ENCODE results near the gene C9orf50.

C9orf50 gene, protein sequence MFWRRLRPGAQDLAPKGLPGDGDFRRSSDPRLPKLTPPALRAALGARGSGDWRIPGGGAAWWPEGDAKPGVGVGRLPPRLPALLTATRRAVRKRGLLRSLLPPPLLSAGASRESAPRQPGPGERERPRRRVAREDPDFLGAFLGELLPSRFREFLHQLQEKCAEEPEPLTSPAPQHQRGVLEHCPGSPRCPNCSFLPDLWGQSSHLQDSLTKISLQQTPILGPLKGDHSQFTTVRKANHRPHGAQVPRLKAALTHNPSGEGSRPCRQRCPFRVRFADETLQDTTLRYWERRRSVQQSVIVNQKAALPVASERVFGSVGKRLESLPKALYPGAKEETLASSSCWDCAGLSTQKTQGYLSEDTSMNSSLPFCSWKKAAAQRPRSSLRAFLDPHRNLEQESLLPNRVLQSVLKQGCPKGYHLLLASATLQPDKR

DNA sequence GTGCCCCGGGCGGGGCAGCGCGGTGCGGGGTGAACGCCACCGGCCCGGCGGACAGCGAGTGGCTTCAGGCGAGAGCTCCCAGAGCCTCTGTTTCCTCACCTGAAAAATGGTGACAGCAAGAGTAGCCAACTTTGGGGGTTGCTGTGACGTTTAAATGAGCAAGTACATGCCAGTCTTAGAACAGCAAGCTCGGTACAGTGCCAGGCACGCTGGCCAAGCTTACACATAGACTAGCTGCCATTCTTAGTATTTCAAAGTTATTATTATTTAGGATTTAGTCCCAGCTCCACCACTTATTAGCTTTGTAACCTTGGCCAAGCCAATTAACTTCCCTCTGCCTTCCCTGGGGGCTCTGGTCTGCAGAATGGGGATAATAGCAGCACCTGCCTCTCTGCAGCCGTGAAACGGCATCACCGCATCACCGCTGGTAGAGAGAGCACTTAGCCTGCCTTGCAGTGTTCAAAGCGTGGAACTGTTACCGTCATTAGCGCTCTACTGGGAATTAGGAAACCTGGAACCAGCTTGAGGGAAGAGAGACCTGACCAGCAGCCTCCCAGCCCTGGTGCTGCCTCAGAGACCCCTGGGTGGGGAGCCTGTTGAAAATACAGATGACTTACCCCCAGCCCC is at the start of gene C9orf50:
Gene C9orf50, minus strand, starts transcription at position 433 of the 627 bp plus-strand sequence. CDS start 527 bp downstream, outside the sequence.
- H3K36me3 ChIP-seq (ENCODE audit: control insufficient read depth in 2 of 2, insufficient read depth in 1 of 2, low read length in 2 of 2), result no peaks in the 10 kb centered on the region
- H3K4me3 ChIP-seq (ENCODE audit: low read depth, low read length), result peak within 1 kb of the TSS; percentile 36
- H3K9me3 ChIP-seq (ENCODE audit: control insufficient read depth, insufficient read depth, low read depth, low read length), result no peaks in the 10 kb centered on the region
- TF ChIP-seq ZNF664 (tag by site-specific recombination; IDR thresholded peaks at IDR 0.05) (peak; percentile 99), ZNF133 (tag by site-specific recombination; IDR thresholded peaks at IDR 0.05) (no peak), ZNF768 (tag by site-specific recombination; IDR thresholded peaks at IDR 0.05) (no peak), ZFHX2 (tag by site-specific recombination; conservative IDR thresholded peaks at IDR 0.05) (peak; percentile 2; the same call in 1 of the 2 replicates), GLI4 (tag by site-specific recombination; IDR thresholded peaks at IDR 0.05) (no peak), ZEB2 (tag by site-specific recombination; IDR thresholded peaks at IDR 0.05) (no peak), ZNF660 (tag by site-specific recombination; IDR thresholded peaks at IDR 0.05) (no peak), ZNF560 (tag by site-specific recombination; IDR thresholded peaks at IDR 0.05; ENCODE audit: borderline replicate concordance) (no peak), ZNF473 (tag by site-specific recombination; IDR thresholded peaks at IDR 0.05) (no peak)
- no peaks in the 10 kb centered on the region; the same call in 1 of the 2 replicates for H3K4me1 ChIP-seq (ENCODE audit: control insufficient read depth, insufficient read depth, low read length)
- POLR2A ChIA-PET, result interaction anchor here (1.1 to 1.5 kb wide), 2 partner anchors 443 to 508 kb away, joined by 3 to 10 read pairs; partner anchors contain the start of gene IER5L
- H3K27ac ChIP-seq (ENCODE audit: extremely low read depth, low read depth, low read length), result peak within 1 kb of the TSS; percentile 51; the same call in 1 of the 2 replicates
- CTCF ChIA-PET, result interaction anchor here (0.6 to 23.4 kb wide), 15 partner anchors 8 to 1185 kb away, joined by 3 to 507 read pairs (median 3); no protein-coding TSS in a partner anchor

DNA sequence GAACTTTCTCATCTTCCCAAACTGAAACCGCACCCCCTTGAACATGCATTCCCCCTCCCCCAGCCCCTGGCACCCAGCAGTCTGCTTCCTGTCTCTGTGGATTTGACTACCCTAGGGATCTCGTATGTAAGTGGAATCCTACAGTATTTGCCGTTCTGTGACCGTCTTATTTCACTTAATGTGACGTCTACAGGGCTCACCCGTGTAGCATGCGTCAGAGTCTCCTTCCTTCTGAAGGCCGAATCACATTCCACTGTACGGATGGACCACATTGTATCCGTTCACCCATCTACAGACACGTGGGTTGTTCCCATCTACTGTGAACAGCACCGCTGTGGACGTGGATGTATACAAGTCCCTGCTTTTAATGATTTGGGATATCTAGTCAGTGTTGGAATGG is 49.0 kb upstream of the C9orf50 start:
- ChIA-PET CTCF (no interaction called here), POLR2A (no interaction called here)
- TF ChIP-seq MZF1 (tag by site-specific recombination; IDR thresholded peaks at IDR 0.05; ENCODE audit: borderline replicate concordance), result no peak
- TF ChIP-seq ZNF341 (tag by site-specific recombination; IDR thresholded peaks at IDR 0.05; ENCODE audit: low read depth), result no peak
- TF ChIP-seq ZNF10 (tag by site-specific recombination; IDR thresholded peaks at IDR 0.05), result no peak
- no peak for TF ChIP-seq GLI2 (tag by site-specific recombination; IDR thresholded peaks at IDR 0.05; ENCODE audit: borderline replicate concordance, low read depth)
- no peak for TF ChIP-seq ZNF571 (tag by site-specific recombination; IDR thresholded peaks at IDR 0.05)
- TF ChIP-seq SCRT1 (tag by site-specific recombination; IDR thresholded peaks at IDR 0.05; ENCODE audit: borderline replicate concordance), result no peak
- TF ChIP-seq, protein P1, sequence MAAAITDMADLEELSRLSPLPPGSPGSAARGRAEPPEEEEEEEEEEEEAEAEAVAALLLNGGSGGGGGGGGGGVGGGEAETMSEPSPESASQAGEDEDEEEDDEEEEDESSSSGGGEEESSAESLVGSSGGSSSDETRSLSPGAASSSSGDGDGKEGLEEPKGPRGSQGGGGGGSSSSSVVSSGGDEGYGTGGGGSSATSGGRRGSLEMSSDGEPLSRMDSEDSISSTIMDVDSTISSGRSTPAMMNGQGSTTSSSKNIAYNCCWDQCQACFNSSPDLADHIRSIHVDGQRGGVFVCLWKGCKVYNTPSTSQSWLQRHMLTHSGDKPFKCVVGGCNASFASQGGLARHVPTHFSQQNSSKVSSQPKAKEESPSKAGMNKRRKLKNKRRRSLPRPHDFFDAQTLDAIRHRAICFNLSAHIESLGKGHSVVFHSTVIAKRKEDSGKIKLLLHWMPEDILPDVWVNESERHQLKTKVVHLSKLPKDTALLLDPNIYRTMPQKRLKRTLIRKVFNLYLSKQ (tag by site-specific recombination; IDR thresholded peaks at IDR 0.05; ENCODE audit: borderline replicate concordance), result no peak
- TF ChIP-seq, protein P2, sequence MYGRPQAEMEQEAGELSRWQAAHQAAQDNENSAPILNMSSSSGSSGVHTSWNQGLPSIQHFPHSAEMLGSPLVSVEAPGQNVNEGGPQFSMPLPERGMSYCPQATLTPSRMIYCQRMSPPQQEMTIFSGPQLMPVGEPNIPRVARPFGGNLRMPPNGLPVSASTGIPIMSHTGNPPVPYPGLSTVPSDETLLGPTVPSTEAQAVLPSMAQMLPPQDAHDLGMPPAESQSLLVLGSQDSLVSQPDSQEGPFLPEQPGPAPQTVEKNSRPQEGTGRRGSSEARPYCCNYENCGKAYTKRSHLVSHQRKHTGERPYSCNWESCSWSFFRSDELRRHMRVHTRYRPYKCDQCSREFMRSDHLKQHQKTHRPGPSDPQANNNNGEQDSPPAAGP (tag by site-specific recombination; IDR thresholded peaks at IDR 0.05), result no peak
- TF ChIP-seq ZNF792 (tag by site-specific recombination; IDR thresholded peaks at IDR 0.05), result no peak
- Histone ChIP-seq H3K9me3 (ENCODE audit: control insufficient read depth, insufficient read depth, low read depth, low read length) (no peaks in the 10 kb centered on the region), H3K4me1 (ENCODE audit: control insufficient read depth, insufficient read depth, low read length) (no peaks in the 10 kb centered on the region), H3K27ac (ENCODE audit: extremely low read depth, low read depth, low read length) (no peak overlapping the region), H3K4me3 (ENCODE audit: low read depth, low read length) (no peak overlapping the region), H3K36me3 (ENCODE audit: control insufficient read depth in 2 of 2, insufficient read depth in 1 of 2, low read length in 2 of 2) (no peaks in the 10 kb centered on the region)
